GM12878 (cell line): ENCODE results near the gene RHOG. TPM values are rescaled to one million over a fixed set of nuclear protein-coding genes. Genes with fewer than 3 reads are reported as not detected.

ENCODE experiments used
- BCL11A ChIP-seq: IDR thresholded peaks from 2 replicates; pipeline ENCODE4 v1.6.1; 2011; ENCODE audit warnings: low read depth, low read length
- CREM ChIP-seq: IDR thresholded peaks from 2 replicates; pipeline ENCODE4 v1.6.1; 2014; ENCODE audit warnings: antibody characterized with exemption, low read depth
- ETV6 ChIP-seq, 2 experiments: fragments of 450-650 bp in 1 of 2; IDR thresholded peaks in 1 of 2; conservative IDR thresholded peaks in 1 of 2; 2 replicates each; pipeline ENCODE4 v1.6.1; 2014; ENCODE audit warnings: antibody characterized with exemption in 1 of 2, borderline replicate concordance in 1 of 2, low read depth in 1 of 2, mild to moderate bottlenecking in 1 of 2, moderate library complexity in 1 of 2
- FOXM1 ChIP-seq: IDR thresholded peaks from 2 replicates; pipeline ENCODE4 v1.6.1; 2012; ENCODE audit warnings: low read depth, mild to moderate bottlenecking, inconsistent platforms, low read length, moderate library complexity
- KLF5 ChIP-seq: fragments of 450-650 bp; IDR thresholded peaks from 2 replicates; pipeline ENCODE4 v1.6.1; 2014; ENCODE audit warnings: mild to moderate bottlenecking; ENCODE audit not compliant: partially characterized antibody
- NR2C1 ChIP-seq: fragments of 450-650 bp; IDR thresholded peaks from 2 replicates; pipeline ENCODE4 v1.6.1; 2017; ENCODE audit warnings: antibody characterized with exemption, mild to moderate bottlenecking, moderate library complexity
- PAX5 ChIP-seq: IDR thresholded peaks from 2 replicates; pipeline ENCODE4 v1.6.1; 2011; ENCODE audit warnings: low read depth, low read length, borderline replicate concordance
- POLR2AphosphoS2 ChIP-seq: IDR thresholded peaks from 2 replicates; pipeline ENCODE4 v1.6.1; 2011; ENCODE audit warnings: low read depth, mild to moderate bottlenecking, low read length, improper control_type of control experiment, moderate library complexity
- RCOR1 ChIP-seq: conservative IDR thresholded peaks from 2 replicates; pipeline ENCODE4 v1.6.1; 2012; ENCODE audit warnings: low read depth, low read length, improper control_type of control experiment
- STAT3 ChIP-seq: IDR thresholded peaks from 2 replicates; pipeline ENCODE4 v1.6.1; 2011; ENCODE audit warnings: low read depth, low read length, improper control_type of control experiment
- ZBTB40 ChIP-seq: fragments of 450-650 bp; IDR thresholded peaks from 2 replicates; pipeline ENCODE4 v1.6.1; 2016; ENCODE audit warnings: mild to moderate bottlenecking, moderate library complexity, borderline replicate concordance
- polyA plus RNA-seq, 11 experiments: library from polyadenylated mRNA; depleted of rRNA in 4 of 11; unstranded in 6 of 11; stranded (reverse) in 5 of 11; fragments of >200 nt; fragmentation: Nextera tagmentation in 4 of 11; fragmentation: Illumina TruSeq in 1 of 11; extraction: Ambion mirVana in 4 of 11; extraction: Trizol in 1 of 11; gene quantifications; 1 replicate in 1 of 11; 2 replicates in 10 of 11; pipeline versions ENCODE4 v1.2.1 to v1.2.3, GENCODE V29; 2011 to 2016; ENCODE audit warnings: inconsistent platforms in 2 of 11, missing spikeins in 2 of 11, low read depth in 1 of 11
- total RNA-seq, 4 experiments: library from RNA; depleted of rRNA in 3 of 4; stranded (reverse); fragments of >200 nt in 3 of 4; fragmentation: Illumina TruSeq in 1 of 4; extraction: Trizol in 1 of 4; gene quantifications; 2 replicates each; pipeline versions ENCODE4 v1.2.1 to v1.2.3, GENCODE V29; 2013 to 2021
- TF ChIP-seq, protein P1 (sequence below), 3 experiments: IDR thresholded peaks in 2 of 3; conservative IDR thresholded peaks in 1 of 3; 2 replicates each; pipeline ENCODE4 v1.5.1; 2011; ENCODE audit warnings: low read depth in 3 of 3, low read length in 3 of 3, mild to moderate bottlenecking in 3 of 3, control low read depth in 2 of 3, moderate library complexity in 2 of 3, inconsistent platforms in 1 of 3, mixed read lengths in 1 of 3; ENCODE audit not compliant: control insufficient read depth in 2 of 3, insufficient read depth in 1 of 3; ENCODE audit errors: extremely low read depth in 1 of 3
- TF ChIP-seq, protein P2 (sequence below): IDR thresholded peaks from 2 replicates; pipeline ENCODE4 v1.6.1; 2012; ENCODE audit warnings: low read length, inconsistent platforms
- TF ChIP-seq, protein P3 (sequence below): fragments of 450-650 bp; IDR thresholded peaks from 2 replicates; pipeline ENCODE4 v1.6.1; 2017; ENCODE audit warnings: antibody characterized with exemption, mild to moderate bottlenecking, moderate library complexity
- TF ChIP-seq, protein P4 (sequence below): IDR thresholded peaks from 2 replicates; pipeline ENCODE4 v1.6.1; 2011; ENCODE audit warnings: low read depth, mild to moderate bottlenecking, low read length, moderate library complexity, borderline replicate concordance; ENCODE audit errors: extremely low read depth

Gene RHOG
- total and polyA plus RNA-seq, 10 of the 15 experiments (the other 5 are each of a cell fraction or from before 2014, with no cell fraction given): 16.0 to 172 (median 94.8) TPM

DNA sequence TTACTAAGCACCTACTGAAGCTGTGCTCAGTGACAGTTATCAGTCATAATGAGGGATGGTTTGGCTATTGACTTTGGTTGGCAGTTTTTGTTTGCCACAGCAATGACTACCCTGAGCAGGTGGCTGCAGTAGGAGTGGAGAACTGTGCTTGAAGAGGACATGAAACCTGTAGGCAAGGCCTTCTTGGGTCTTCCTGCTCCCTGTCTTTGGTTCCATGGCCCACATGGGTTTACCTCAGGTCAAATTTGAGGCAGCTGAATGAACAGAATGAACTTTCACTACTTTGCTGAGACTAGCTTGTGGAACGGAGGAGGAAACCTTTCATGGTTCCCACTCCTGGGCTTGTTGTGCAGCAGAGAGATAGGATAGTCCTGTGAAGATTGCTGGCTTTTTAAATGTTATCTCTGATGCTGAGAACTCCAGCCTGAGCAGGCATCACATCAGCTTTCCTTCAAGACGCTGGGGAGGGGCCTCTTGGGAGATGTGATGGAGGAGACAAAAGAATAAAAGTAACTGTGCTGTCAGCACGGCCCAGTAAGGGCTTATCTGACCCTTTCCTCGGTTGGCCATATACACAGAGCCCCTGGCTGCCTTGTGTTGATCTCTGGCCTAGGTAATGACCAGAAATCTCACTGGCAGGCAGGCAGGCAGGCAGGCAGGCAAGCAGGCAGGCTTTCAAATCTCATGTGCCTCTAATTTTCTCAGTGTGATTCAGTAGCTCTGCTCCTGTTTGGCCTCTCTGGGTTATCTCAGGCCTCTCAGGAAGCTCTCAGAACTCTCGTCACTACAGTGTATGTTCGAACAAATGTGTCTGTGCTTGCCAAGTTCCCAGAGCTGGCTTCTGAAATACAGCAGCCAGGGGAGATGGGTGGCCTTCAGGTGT is 26.7 kb upstream of the RHOG start (continued):
- TF ChIP-seq POLR2AphosphoS2 (no peak), STAT3 (no peak), KLF5 (no peak), PAX5 (no peak), FOXM1 (no peak), NR2C1 (no peak), RCOR1 (no peak), ZBTB40 (no peak), BCL11A (no peak), ETV6 (conservative IDR thresholded peaks at IDR 0.05 in 1 of 2, IDR thresholded peaks at IDR 0.05 in 1 of 2; ENCODE audit: borderline replicate concordance in 1 of 2, low read depth in 1 of 2) (no peak), CREM (no peak)
- TF ChIP-seq, protein P1, sequence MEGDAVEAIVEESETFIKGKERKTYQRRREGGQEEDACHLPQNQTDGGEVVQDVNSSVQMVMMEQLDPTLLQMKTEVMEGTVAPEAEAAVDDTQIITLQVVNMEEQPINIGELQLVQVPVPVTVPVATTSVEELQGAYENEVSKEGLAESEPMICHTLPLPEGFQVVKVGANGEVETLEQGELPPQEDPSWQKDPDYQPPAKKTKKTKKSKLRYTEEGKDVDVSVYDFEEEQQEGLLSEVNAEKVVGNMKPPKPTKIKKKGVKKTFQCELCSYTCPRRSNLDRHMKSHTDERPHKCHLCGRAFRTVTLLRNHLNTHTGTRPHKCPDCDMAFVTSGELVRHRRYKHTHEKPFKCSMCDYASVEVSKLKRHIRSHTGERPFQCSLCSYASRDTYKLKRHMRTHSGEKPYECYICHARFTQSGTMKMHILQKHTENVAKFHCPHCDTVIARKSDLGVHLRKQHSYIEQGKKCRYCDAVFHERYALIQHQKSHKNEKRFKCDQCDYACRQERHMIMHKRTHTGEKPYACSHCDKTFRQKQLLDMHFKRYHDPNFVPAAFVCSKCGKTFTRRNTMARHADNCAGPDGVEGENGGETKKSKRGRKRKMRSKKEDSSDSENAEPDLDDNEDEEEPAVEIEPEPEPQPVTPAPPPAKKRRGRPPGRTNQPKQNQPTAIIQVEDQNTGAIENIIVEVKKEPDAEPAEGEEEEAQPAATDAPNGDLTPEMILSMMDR (IDR thresholded peaks at IDR 0.05 in 2 of 3, conservative IDR thresholded peaks at IDR 0.05 in 1 of 3; ENCODE audit: control insufficient read depth in 2 of 3, extremely low read depth in 1 of 3, insufficient read depth in 1 of 3, low read depth in 3 of 3, low read length in 3 of 3): no peak
- TF ChIP-seq, protein P2, sequence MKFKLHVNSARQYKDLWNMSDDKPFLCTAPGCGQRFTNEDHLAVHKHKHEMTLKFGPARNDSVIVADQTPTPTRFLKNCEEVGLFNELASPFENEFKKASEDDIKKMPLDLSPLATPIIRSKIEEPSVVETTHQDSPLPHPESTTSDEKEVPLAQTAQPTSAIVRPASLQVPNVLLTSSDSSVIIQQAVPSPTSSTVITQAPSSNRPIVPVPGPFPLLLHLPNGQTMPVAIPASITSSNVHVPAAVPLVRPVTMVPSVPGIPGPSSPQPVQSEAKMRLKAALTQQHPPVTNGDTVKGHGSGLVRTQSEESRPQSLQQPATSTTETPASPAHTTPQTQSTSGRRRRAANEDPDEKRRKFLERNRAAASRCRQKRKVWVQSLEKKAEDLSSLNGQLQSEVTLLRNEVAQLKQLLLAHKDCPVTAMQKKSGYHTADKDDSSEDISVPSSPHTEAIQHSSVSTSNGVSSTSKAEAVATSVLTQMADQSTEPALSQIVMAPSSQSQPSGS: no peak
- TF ChIP-seq, protein P3, sequence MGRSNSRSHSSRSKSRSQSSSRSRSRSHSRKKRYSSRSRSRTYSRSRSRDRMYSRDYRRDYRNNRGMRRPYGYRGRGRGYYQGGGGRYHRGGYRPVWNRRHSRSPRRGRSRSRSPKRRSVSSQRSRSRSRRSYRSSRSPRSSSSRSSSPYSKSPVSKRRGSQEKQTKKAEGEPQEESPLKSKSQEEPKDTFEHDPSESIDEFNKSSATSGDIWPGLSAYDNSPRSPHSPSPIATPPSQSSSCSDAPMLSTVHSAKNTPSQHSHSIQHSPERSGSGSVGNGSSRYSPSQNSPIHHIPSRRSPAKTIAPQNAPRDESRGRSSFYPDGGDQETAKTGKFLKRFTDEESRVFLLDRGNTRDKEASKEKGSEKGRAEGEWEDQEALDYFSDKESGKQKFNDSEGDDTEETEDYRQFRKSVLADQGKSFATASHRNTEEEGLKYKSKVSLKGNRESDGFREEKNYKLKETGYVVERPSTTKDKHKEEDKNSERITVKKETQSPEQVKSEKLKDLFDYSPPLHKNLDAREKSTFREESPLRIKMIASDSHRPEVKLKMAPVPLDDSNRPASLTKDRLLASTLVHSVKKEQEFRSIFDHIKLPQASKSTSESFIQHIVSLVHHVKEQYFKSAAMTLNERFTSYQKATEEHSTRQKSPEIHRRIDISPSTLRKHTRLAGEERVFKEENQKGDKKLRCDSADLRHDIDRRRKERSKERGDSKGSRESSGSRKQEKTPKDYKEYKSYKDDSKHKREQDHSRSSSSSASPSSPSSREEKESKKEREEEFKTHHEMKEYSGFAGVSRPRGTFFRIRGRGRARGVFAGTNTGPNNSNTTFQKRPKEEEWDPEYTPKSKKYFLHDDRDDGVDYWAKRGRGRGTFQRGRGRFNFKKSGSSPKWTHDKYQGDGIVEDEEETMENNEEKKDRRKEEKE: no peak
- TF ChIP-seq, protein P4, sequence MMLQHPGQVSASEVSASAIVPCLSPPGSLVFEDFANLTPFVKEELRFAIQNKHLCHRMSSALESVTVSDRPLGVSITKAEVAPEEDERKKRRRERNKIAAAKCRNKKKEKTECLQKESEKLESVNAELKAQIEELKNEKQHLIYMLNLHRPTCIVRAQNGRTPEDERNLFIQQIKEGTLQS: no peak
